Measurements from ENCODE around the gene DCBLD1.

Gene DCBLD1

GRCh38 chr6:117478853-117479231 lies 3.6 kb upstream of the DCBLD1 start:
- H2AFZ ChIP-seq (ENCODE audit: low read depth, low read length, severe bottlenecking) = no peak overlapping the region

GRCh38 chr6:117480651-117481050 lies 1.8 kb upstream of the DCBLD1 start:
- no peaks in the 10 kb centered on the region; the same call in 1 of the 2 replicates for H3F3A ChIP-seq (ENCODE audit: insufficient read depth)
- no peaks in the 10 kb centered on the region for H4K20me1 ChIP-seq (ENCODE audit: low read depth, low read length)
- H3K79me2 ChIP-seq (ENCODE audit: insufficient read depth, low read length) = no peaks in the 10 kb centered on the region
- H2AFZ ChIP-seq (ENCODE audit: low read depth, low read length, severe bottlenecking) = no peak overlapping the region
- H3K9me3 ChIP-seq (ENCODE audit: insufficient read depth, low read length) = no peaks in the 10 kb centered on the region
- H3K4me3 ChIP-seq (ENCODE audit: insufficient read depth, low read length, poor library complexity, severe bottlenecking) = no peak overlapping the region
- no peaks in the 10 kb centered on the region for H3K27me3 ChIP-seq (ENCODE audit: low read length)
- H3K36me3 ChIP-seq (ENCODE audit: low read length) = no peaks in the 10 kb centered on the region
- H3K9me2 ChIP-seq (replicated peaks; ENCODE audit: insufficient read depth, low read length) = no peaks in the 10 kb centered on the region
- no peak overlapping the region for H3K27ac ChIP-seq (ENCODE audit: low read depth, low read length)
- no peak overlapping the region for H3K4me2 ChIP-seq (ENCODE audit: low read depth, low read length, poor library complexity, severe bottlenecking)
- TF ChIP-seq EZH2phosphoT487 (conservative IDR thresholded peaks at IDR 0.05; ENCODE audit: low read length) (no peak), CTCF (IDR thresholded peaks at IDR 0.05; ENCODE audit: insufficient read depth, low read length, poor library complexity, severe bottlenecking) (no peak)
- no peak overlapping the region for H3K9ac ChIP-seq (ENCODE audit: low read length)

More at GRCh38 chr6:117478853-117479231, 3.6 kb upstream of the DCBLD1 start:
- Histone ChIP-seq H3K9me3 (ENCODE audit: insufficient read depth, low read length) (no peaks in the 10 kb centered on the region), H3K79me2 (ENCODE audit: insufficient read depth, low read length) (no peaks in the 10 kb centered on the region), H3K36me3 (ENCODE audit: low read length) (no peaks in the 10 kb centered on the region), H3F3A (ENCODE audit: insufficient read depth) (no peaks in the 10 kb centered on the region; the same call in 1 of the 2 replicates), H3K4me2 (ENCODE audit: low read depth, low read length, poor library complexity, severe bottlenecking) (no peak overlapping the region), H3K9ac (ENCODE audit: low read length) (no peak overlapping the region), H3K4me3 (ENCODE audit: insufficient read depth, low read length, poor library complexity, severe bottlenecking) (no peak overlapping the region), H3K27me3 (ENCODE audit: low read length) (no peaks in the 10 kb centered on the region), H3K9me2 (replicated peaks; ENCODE audit: insufficient read depth, low read length) (no peaks in the 10 kb centered on the region), H3K27ac (ENCODE audit: low read depth, low read length) (no peak overlapping the region), H4K20me1 (ENCODE audit: low read depth, low read length) (no peaks in the 10 kb centered on the region)
- TF ChIP-seq EZH2phosphoT487 (conservative IDR thresholded peaks at IDR 0.05; ENCODE audit: low read length) (no peak), CTCF (IDR thresholded peaks at IDR 0.05; ENCODE audit: insufficient read depth, low read length, poor library complexity, severe bottlenecking) (no peak)

- H3K9ac ChIP-seq (ENCODE audit: low read length) = no peak overlapping the region
- H2AFZ ChIP-seq (ENCODE audit: low read depth, low read length, severe bottlenecking) = no peak overlapping the region
- no peaks in the 10 kb centered on the region for H3K9me2 ChIP-seq (replicated peaks; ENCODE audit: insufficient read depth, low read length)
- no peak for TF ChIP-seq CTCF (IDR thresholded peaks at IDR 0.05; ENCODE audit: insufficient read depth, low read length, poor library complexity, severe bottlenecking)
- TF ChIP-seq EZH2phosphoT487 (conservative IDR thresholded peaks at IDR 0.05; ENCODE audit: low read length) = no peak
- no peaks in the 10 kb centered on the region for H3K79me2 ChIP-seq (ENCODE audit: insufficient read depth, low read length)
- no peaks in the 10 kb centered on the region for H3K9me3 ChIP-seq (ENCODE audit: insufficient read depth, low read length)
- no peaks in the 10 kb centered on the region for H3K27me3 ChIP-seq (ENCODE audit: low read length)
- H3K27ac ChIP-seq (ENCODE audit: low read depth, low read length) = no peak overlapping the region
- H3F3A ChIP-seq (ENCODE audit: insufficient read depth) = no peaks in the 10 kb centered on the region; the same call in 1 of the 2 replicates
- no peaks in the 10 kb centered on the region for H3K36me3 ChIP-seq (ENCODE audit: low read length)
- no peaks in the 10 kb centered on the region for H4K20me1 ChIP-seq (ENCODE audit: low read depth, low read length)
- H3K4me2 ChIP-seq (ENCODE audit: low read depth, low read length, poor library complexity, severe bottlenecking) = no peak overlapping the region
- no peak overlapping the region for H3K4me3 ChIP-seq (ENCODE audit: insufficient read depth, low read length, poor library complexity, severe bottlenecking)
Measured at GRCh38 chr6:117481278-117481925, 1.1 kb upstream of the DCBLD1 start.
